WTC11 (cell line): Measurements from ENCODE around the gene RREB1. TPM values are rescaled to one million over a fixed set of nuclear protein-coding genes. Genes with fewer than 3 reads are reported as not detected.
A peak's percentile ranks its signal among the peaks of the same experiment; 100 is the strongest.

Experiments
- ATAC-seq: fragments of 200-7000 bp; cut with Tn5 transposase; 2 replicates; pipeline ENCODE4 v1.10.0; 2021; ENCODE audit warnings: mild to moderate bottlenecking, moderate library complexity
- CTCF ChIA-PET: fragments of 300-600 bp; sonication (Branson Sonifier 250); formaldehyde crosslinking; loops from one replicate; lab custom pipeline; 2021; ENCODE audit warnings: antibody characterized with exemption; lab: Charles Lee
- POLR2A ChIA-PET: fragments of 350-600 bp; sonication (Branson Sonifier 250); formaldehyde crosslinking; loops from one replicate; lab custom pipeline; 2021; ENCODE audit warnings: antibody characterized with exemption; lab: Charles Lee
- DNase-seq: peaks from one replicate; pipeline ENCODE4 v3.0.0; 2021; ENCODE audit warnings: low spot score
- H3K27ac Mint-ChIP-seq: 2 replicates; pipeline ENCODE4 v1.8.0; 2021; ENCODE audit warnings: mixed read lengths
- H3K27me3 Mint-ChIP-seq: 2 replicates; pipeline ENCODE4 v1.8.0; 2021; ENCODE audit warnings: low read depth, mild to moderate bottlenecking, moderate library complexity, mixed read lengths
- H3K36me3 Mint-ChIP-seq: 2 replicates; pipeline ENCODE4 v1.8.0; 2021; ENCODE audit warnings: mixed read lengths
- H3K4me1 Mint-ChIP-seq: 2 replicates; pipeline ENCODE4 v1.8.0; 2022; ENCODE audit warnings: mixed read lengths
- H3K4me3 Mint-ChIP-seq: 2 replicates; pipeline ENCODE4 v1.8.0; 2021; ENCODE audit warnings: mild to moderate bottlenecking, moderate library complexity, mixed read lengths
- H3K9me3 Mint-ChIP-seq: 2 replicates; pipeline ENCODE4 v1.8.0; 2021; ENCODE audit warnings: mixed read lengths
- EMX1 ChIP-seq: fragments of 250-450 bp; sonication (Bioruptor Pico); IDR thresholded peaks from 2 replicates; pipeline ENCODE4 v1.8.0; 2021; ENCODE audit warnings: mild to moderate bottlenecking
- ESRRA ChIP-seq: sonication (generic); formaldehyde crosslinking; IDR thresholded peaks from 2 replicates; pipeline ENCODE4 v1.8.1; 2022; ENCODE audit warnings: mild to moderate bottlenecking, missing genetic modification reagents, borderline replicate concordance
- FOXK1 ChIP-seq: sonication (generic); formaldehyde crosslinking; IDR thresholded peaks from 2 replicates; pipeline ENCODE4 v1.8.0; 2022; ENCODE audit warnings: mild to moderate bottlenecking, moderate library complexity, missing genetic modification reagents
- NFATC4 ChIP-seq: fragments of 250-450 bp; sonication (Bioruptor Pico); IDR thresholded peaks from 2 replicates; pipeline ENCODE4 v1.9.0; 2021; ENCODE audit warnings: mild to moderate bottlenecking
- NR1H2 ChIP-seq: sonication (generic); formaldehyde crosslinking; IDR thresholded peaks from 2 replicates; pipeline ENCODE4 v1.9.0; 2021; ENCODE audit warnings: mild to moderate bottlenecking, moderate library complexity, missing genetic modification reagents
- RELA ChIP-seq: sonication (generic); formaldehyde crosslinking; IDR thresholded peaks from 2 replicates; pipeline ENCODE4 v1.8.1; 2022; ENCODE audit warnings: missing genetic modification reagents, mild to moderate bottlenecking, borderline replicate concordance
- SP1 ChIP-seq: sonication (generic); formaldehyde crosslinking; conservative IDR thresholded peaks from 2 replicates; pipeline ENCODE4 v1.8.1; 2022; ENCODE audit warnings: missing genetic modification reagents
- ZNF138 ChIP-seq: sonication (generic); formaldehyde crosslinking; conservative IDR thresholded peaks from 2 replicates; pipeline ENCODE4 v1.8.1; 2022; ENCODE audit warnings: mild to moderate bottlenecking, moderate library complexity, missing genetic modification reagents
- ZNF263 ChIP-seq: sonication (generic); formaldehyde crosslinking; IDR thresholded peaks from 2 replicates; pipeline ENCODE4 v1.8.1; 2022; ENCODE audit warnings: low read depth, mild to moderate bottlenecking, moderate library complexity, missing genetic modification reagents
- ZNF317 ChIP-seq: sonication (generic); formaldehyde crosslinking; IDR thresholded peaks from 2 replicates; pipeline ENCODE4 v1.8.1; 2023; ENCODE audit warnings: low read depth, mild to moderate bottlenecking, moderate library complexity, missing genetic modification reagents, borderline replicate concordance
- ZNF416 ChIP-seq: fragments of 250-450 bp; sonication (Bioruptor Pico); IDR thresholded peaks from 2 replicates; pipeline ENCODE4 v1.9.0; 2021; ENCODE audit warnings: mild to moderate bottlenecking, inconsistent platforms
- ZNF671 ChIP-seq: fragments of 250-450 bp; sonication (Bioruptor Pico); IDR thresholded peaks from 2 replicates; pipeline ENCODE4 v1.8.0; 2021; ENCODE audit warnings: mild to moderate bottlenecking
- total RNA-seq: library from RNA; stranded (reverse); gene quantifications from 3 replicates; pipeline ENCODE4 v1.2.3, GENCODE V29; 2021
- TF ChIP-seq, protein P1 (sequence below): fragments of 250-450 bp; sonication (Bioruptor Pico); IDR thresholded peaks from 2 replicates; pipeline ENCODE4 v1.8.0; 2021; ENCODE audit warnings: mild to moderate bottlenecking
- TF ChIP-seq, protein P2 (sequence below): sonication (generic); formaldehyde crosslinking; IDR thresholded peaks from 2 replicates; pipeline ENCODE4 v1.8.1; 2022; ENCODE audit warnings: low read depth, mild to moderate bottlenecking, moderate library complexity, missing genetic modification reagents, borderline replicate concordance
- TF ChIP-seq, protein P3 (sequence below): sonication (generic); formaldehyde crosslinking; IDR thresholded peaks from 2 replicates; pipeline ENCODE4 v1.8.1; 2023; ENCODE audit warnings: mild to moderate bottlenecking, missing genetic modification reagents, moderate library complexity
- TF ChIP-seq, protein P4 (sequence below): fragments of 250-450 bp; sonication (Bioruptor Pico); IDR thresholded peaks from 2 replicates; pipeline ENCODE4 v1.9.0; 2021; ENCODE audit warnings: moderate library complexity, mild to moderate bottlenecking, inconsistent platforms, borderline replicate concordance
- TF ChIP-seq, protein P5 (sequence below): sonication (generic); formaldehyde crosslinking; IDR thresholded peaks from 2 replicates; pipeline ENCODE4 v1.8.1; 2022; ENCODE audit warnings: mild to moderate bottlenecking, missing genetic modification reagents, moderate library complexity, borderline replicate concordance
- TF ChIP-seq, protein P6 (sequence below): sonication (generic); formaldehyde crosslinking; IDR thresholded peaks from 2 replicates; pipeline ENCODE4 v1.8.1; 2023; ENCODE audit warnings: mild to moderate bottlenecking, moderate library complexity, missing genetic modification reagents

RREB1 gene
- total RNA-seq, 1 experiment from 2014 or later = 38.5 TPM

DNA sequence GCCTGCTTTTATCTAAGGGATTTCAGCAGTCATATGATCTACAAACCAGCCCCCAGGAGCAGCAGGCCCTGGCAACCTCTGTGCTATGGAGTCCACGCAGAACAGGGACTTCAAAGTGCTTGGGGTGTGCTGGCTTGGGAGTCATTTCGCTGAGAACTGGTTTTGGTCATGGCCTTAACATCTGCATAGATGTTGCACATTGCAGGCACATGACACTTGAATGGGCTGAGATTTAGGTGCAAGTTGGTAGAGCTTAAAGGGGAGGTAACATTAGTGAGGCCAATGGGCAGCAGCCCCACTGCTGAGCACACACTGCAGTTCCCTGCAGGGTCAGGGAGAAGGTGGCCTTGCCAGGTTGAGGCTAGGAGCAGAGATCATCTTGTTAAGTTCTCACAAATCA, 43.6 kb downstream of the RREB1 start:
- Mint-ChIP-seq H3K9me3 (no peaks in the 10 kb centered on the region), H3K27me3 (no peaks in the 10 kb centered on the region), H3K4me1 (peaks cover 87% of the 10 kb centered on the region), H3K36me3 (no peaks in the 10 kb centered on the region), H3K4me3 (no peak overlapping the region), H3K27ac (0 out of 2 replicates have a peak overlapping the region, but pooled peaks have one; percentile 69)
- POLR2A ChIA-PET = interaction anchor here (0.9 to 1.0 kb wide), 2 partner anchors 38 to 44 kb away, joined by 3 read pairs; partner anchors contain the start of gene RREB1
- CTCF ChIA-PET = interaction anchor here (0.7 to 1.1 kb wide), 2 partner anchors 32 to 455 kb away, joined by 3 read pairs; no protein-coding TSS in a partner anchor
- TF ChIP-seq ZNF671 (CRISPR knock-in tag) = no peak
- no peak for TF ChIP-seq SP1 (CRISPR knock-in tag)
- TF ChIP-seq RELA (CRISPR knock-in tag) = no peak
- TF ChIP-seq, protein P1, sequence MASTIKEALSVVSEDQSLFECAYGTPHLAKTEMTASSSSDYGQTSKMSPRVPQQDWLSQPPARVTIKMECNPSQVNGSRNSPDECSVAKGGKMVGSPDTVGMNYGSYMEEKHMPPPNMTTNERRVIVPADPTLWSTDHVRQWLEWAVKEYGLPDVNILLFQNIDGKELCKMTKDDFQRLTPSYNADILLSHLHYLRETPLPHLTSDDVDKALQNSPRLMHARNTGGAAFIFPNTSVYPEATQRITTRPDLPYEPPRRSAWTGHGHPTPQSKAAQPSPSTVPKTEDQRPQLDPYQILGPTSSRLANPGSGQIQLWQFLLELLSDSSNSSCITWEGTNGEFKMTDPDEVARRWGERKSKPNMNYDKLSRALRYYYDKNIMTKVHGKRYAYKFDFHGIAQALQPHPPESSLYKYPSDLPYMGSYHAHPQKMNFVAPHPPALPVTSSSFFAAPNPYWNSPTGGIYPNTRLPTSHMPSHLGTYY (CRISPR knock-in tag) = no peak
- no peak for TF ChIP-seq ZNF138
- TF ChIP-seq NR1H2 (CRISPR knock-in tag) = no peak
- TF ChIP-seq ESRRA (CRISPR knock-in tag) = no peak
- TF ChIP-seq ZNF416 = no peak
- TF ChIP-seq, protein P2, sequence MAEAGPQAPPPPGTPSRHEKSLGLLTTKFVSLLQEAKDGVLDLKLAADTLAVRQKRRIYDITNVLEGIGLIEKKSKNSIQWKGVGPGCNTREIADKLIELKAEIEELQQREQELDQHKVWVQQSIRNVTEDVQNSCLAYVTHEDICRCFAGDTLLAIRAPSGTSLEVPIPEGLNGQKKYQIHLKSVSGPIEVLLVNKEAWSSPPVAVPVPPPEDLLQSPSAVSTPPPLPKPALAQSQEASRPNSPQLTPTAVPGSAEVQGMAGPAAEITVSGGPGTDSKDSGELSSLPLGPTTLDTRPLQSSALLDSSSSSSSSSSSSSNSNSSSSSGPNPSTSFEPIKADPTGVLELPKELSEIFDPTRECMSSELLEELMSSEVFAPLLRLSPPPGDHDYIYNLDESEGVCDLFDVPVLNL (CRISPR knock-in tag) = no peak
- TF ChIP-seq, protein P3, sequence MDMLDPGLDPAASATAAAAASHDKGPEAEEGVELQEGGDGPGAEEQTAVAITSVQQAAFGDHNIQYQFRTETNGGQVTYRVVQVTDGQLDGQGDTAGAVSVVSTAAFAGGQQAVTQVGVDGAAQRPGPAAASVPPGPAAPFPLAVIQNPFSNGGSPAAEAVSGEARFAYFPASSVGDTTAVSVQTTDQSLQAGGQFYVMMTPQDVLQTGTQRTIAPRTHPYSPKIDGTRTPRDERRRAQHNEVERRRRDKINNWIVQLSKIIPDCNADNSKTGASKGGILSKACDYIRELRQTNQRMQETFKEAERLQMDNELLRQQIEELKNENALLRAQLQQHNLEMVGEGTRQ = no peak
- TF ChIP-seq ZNF317 (CRISPR knock-in tag) = no peak
- no peak for TF ChIP-seq ZNF263 (CRISPR knock-in tag)
- ATAC-seq (no peak), DNase-seq (no peak)

DNA sequence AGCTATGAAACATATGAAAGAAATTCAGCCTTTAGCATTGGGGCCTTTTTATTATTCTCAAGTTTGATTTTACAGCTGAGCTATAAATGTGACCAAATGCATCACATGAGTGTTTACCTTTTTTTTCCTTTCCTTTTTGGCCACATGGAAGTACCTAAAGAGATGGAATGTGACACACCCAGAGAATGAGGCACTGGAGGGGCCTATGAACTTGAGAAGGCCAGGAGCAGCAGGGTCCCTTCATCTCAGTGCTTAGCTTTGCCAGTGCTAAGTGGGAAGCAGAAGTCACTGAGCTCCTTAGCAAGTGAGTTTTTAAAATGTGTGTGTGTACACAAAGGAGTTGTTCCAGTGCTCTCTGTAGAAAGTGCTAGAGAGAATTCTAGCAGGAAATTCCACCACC, 44.7 kb downstream of the RREB1 start:
- no peaks in the 10 kb centered on the region for H3K27me3 Mint-ChIP-seq
- POLR2A ChIA-PET = no interaction called here
- peak; percentile 18; the same call in 1 of the 2 replicates for ATAC-seq

More for the DNA sequence above, 44.7 kb downstream of the RREB1 start:
- H3K9me3 Mint-ChIP-seq = no peaks in the 10 kb centered on the region
- DNase-seq = no peak
- H3K4me1 Mint-ChIP-seq = peaks cover 87% of the 10 kb centered on the region
- CTCF ChIA-PET = no interaction called here
- no peak overlapping the region; the same call in 1 of the 2 replicates for H3K27ac Mint-ChIP-seq
- TF ChIP-seq ZNF138 (no peak), FOXK1 (CRISPR knock-in tag) (no peak), EMX1 (CRISPR knock-in tag) (no peak), NFATC4 (no peak), ZNF671 (CRISPR knock-in tag) (no peak)
- TF ChIP-seq, protein P4, sequence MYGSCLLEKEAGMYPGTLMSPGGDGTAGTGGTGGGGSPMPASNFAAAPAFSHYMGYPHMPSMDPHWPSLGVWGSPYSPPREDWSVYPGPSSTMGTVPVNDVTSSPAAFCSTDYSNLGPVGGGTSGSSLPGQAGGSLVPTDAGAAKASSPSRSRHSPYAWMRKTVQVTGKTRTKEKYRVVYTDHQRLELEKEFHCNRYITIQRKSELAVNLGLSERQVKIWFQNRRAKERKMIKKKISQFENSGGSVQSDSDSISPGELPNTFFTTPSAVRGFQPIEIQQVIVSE (CRISPR knock-in tag) = no peak
- TF ChIP-seq, protein P5, sequence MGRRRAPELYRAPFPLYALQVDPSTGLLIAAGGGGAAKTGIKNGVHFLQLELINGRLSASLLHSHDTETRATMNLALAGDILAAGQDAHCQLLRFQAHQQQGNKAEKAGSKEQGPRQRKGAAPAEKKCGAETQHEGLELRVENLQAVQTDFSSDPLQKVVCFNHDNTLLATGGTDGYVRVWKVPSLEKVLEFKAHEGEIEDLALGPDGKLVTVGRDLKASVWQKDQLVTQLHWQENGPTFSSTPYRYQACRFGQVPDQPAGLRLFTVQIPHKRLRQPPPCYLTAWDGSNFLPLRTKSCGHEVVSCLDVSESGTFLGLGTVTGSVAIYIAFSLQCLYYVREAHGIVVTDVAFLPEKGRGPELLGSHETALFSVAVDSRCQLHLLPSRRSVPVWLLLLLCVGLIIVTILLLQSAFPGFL (CRISPR knock-in tag) = no peak
- TF ChIP-seq, protein P6, sequence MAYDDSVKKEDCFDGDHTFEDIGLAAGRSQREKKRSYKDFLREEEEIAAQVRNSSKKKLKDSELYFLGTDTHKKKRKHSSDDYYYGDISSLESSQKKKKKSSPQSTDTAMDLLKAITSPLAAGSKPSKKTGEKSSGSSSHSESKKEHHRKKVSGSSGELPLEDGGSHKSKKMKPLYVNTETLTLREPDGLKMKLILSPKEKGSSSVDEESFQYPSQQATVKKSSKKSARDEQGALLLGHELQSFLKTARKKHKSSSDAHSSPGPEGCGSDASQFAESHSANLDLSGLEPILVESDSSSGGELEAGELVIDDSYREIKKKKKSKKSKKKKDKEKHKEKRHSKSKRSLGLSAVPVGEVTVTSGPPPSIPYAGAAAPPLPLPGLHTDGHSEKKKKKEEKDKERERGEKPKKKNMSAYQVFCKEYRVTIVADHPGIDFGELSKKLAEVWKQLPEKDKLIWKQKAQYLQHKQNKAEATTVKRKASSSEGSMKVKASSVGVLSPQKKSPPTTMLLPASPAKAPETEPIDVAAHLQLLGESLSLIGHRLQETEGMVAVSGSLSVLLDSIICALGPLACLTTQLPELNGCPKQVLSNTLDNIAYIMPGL (CRISPR knock-in tag) = no peak
- no peaks in the 10 kb centered on the region for H3K36me3 Mint-ChIP-seq
- H3K4me3 Mint-ChIP-seq = no peak overlapping the region
